GM18526 (cell line): ENCODE measurements around the gene DFFA.

ENCODE experiments used
- POLR2A ChIP-seq: IDR thresholded peaks from 3 replicates; pipeline ENCODE4 v1.6.1; 2011; ENCODE audit not compliant: insufficient read length; ENCODE audit errors: extremely low read depth

Gene DFFA

GRCh38 chr1:10424651-10425050 is 47.7 kb downstream of the DFFA start:
- TF ChIP-seq POLR2A: no peak

- TF ChIP-seq POLR2A: no peak
Observed at GRCh38 chr1:10424034-10424433, 48.3 kb downstream of the DFFA start.

- TF ChIP-seq POLR2A: no peak
Observed at GRCh38 chr1:10421637-10422036, 50.7 kb downstream of the DFFA start.

GRCh38 chr1:10419351-10419750 is 53.0 kb downstream of the DFFA start:
- TF ChIP-seq POLR2A: no peak

- no peak for TF ChIP-seq POLR2A
Observed at GRCh38 chr1:10415211-10415930, 57.0 kb downstream of the DFFA start.

- no peak for TF ChIP-seq POLR2A
Observed at GRCh38 chr1:10407201-10407600, 65.1 kb downstream of the DFFA start.
